GM13976 (cell line): Measurements from ENCODE around the gene COMMD6.
A peak's percentile ranks its signal among the peaks of the same experiment; 100 is the strongest.

Experiments used
- DNase-seq: peaks from one replicate; pipeline ENCODE4 v3.0.0; 2012; ENCODE audit warnings: low spot score
- CTCF ChIP-seq: IDR thresholded peaks from 2 replicates; pipeline ENCODE4 v1.5.1; 2012; ENCODE audit warnings: borderline replicate concordance, mild to moderate bottlenecking; ENCODE audit not compliant: insufficient read depth; ENCODE audit errors: extremely low read depth, missing control alignments, control extremely low read depth
- in situ Hi-C: fragments of 300-500 bp; cut with MboI; formaldehyde crosslinking; loops from one replicate; pipeline ENCODE4 v1.12.0; 2022; ENCODE audit warnings: low sequenced_read_pairs, mixed read lengths, inconsistent platforms; ENCODE audit not compliant: unreplicated experiment

COMMD6 gene

GRCh38 chr13:75537401-75538365 lies at the start of gene COMMD6:
Gene COMMD6, minus strand, starts transcription at chr13:75537841. Its CDS starts 36 bp downstream, at chr13:75537805.
- no peak for TF ChIP-seq CTCF
- DNase-seq: peak; percentile 90
- in situ Hi-C loops: no loop called here

- no peak for DNase-seq
- no peak for TF ChIP-seq CTCF
- in situ Hi-C loops: no loop called here
These were observed 47.5 kb upstream of the COMMD6 start for GRCh38 chr13:75585153-75585552.

- DNase-seq: no peak
- TF ChIP-seq CTCF: no peak
- in situ Hi-C loops: no loop called here
These were observed 45.5 kb upstream of the COMMD6 start for GRCh38 chr13:75583091-75583490.

- in situ Hi-C loops: no loop called here
- no peak for DNase-seq
- no peak for TF ChIP-seq CTCF
These were observed 44.4 kb upstream of the COMMD6 start for GRCh38 chr13:75581874-75582640.

GRCh38 chr13:75579529-75579928 lies 41.9 kb upstream of the COMMD6 start:
- no peak for TF ChIP-seq CTCF
- in situ Hi-C loops: no loop called here
- no peak for DNase-seq

- DNase-seq: no peak
- in situ Hi-C loops: no loop called here
- no peak for TF ChIP-seq CTCF
These were observed 31.9 kb upstream of the COMMD6 start for GRCh38 chr13:75569576-75569975.
